Epithelial cell of prostate (primary cell): Measurements from ENCODE around the gene ABCA7.

Source experiments
- DNase-seq: peaks from one replicate; pipeline ENCODE4 v3.0.0-alpha.2; 2011; ENCODE audit warnings: low read depth, low spot score
- H3K27ac ChIP-seq: fragments of 450-650 bp; 2 replicates; pipeline ENCODE4 v1.5.1; 2017; ENCODE audit warnings: mild to moderate bottlenecking

ABCA7 gene

GRCh38 chr19:1032264-1032867 is 7.5 kb upstream of the ABCA7 start:
- no peak for DNase-seq
- no peak overlapping the region for H3K27ac ChIP-seq

- DNase-seq, result no peak
- H3K27ac ChIP-seq, result no peak overlapping the region
Measured at GRCh38 chr19:1035998-1036621, 3.8 kb upstream of the ABCA7 start.

GRCh38 chr19:1037621-1038064 is 2.3 kb upstream of the ABCA7 start:
- H3K27ac ChIP-seq, result peak overlapping the region; percentile 66

GRCh38 chr19:1038978-1039645 is 795 bp upstream of the ABCA7 start:
- peak overlapping the region; percentile 66 for H3K27ac ChIP-seq
- no peak for DNase-seq

More at GRCh38 chr19:1037621-1038064, 2.3 kb upstream of the ABCA7 start:
- DNase-seq, result no peak

GRCh38 chr19:1040476-1041271 is 767 bp downstream of the ABCA7 start:
- DNase-seq, result peak; percentile 76
- peak overlapping the region; percentile 66 for H3K27ac ChIP-seq

- H3K27ac ChIP-seq, result no peak overlapping the region
- no peak for DNase-seq
Measured at GRCh38 chr19:1041272-1041834, 1.4 kb downstream of the ABCA7 start.

- DNase-seq, result no peak
- no peak overlapping the region for H3K27ac ChIP-seq
Measured at GRCh38 chr19:1041835-1042685, 2.2 kb downstream of the ABCA7 start.

GRCh38 chr19:1042689-1043511 is 3.0 kb downstream of the ABCA7 start:
- no peak for DNase-seq
- no peak overlapping the region for H3K27ac ChIP-seq

- DNase-seq, result no peak
- no peak overlapping the region for H3K27ac ChIP-seq
Measured at GRCh38 chr19:1045247-1045603, 5.3 kb downstream of the ABCA7 start.

- DNase-seq, result no peak
Measured at GRCh38 chr19:1046117-1046626, 6.3 kb downstream of the ABCA7 start.

GRCh38 chr19:1046836-1047695 is 7.2 kb downstream of the ABCA7 start:
- no peak for DNase-seq
- H3K27ac ChIP-seq, result no peak overlapping the region

More at GRCh38 chr19:1046117-1046626, 6.3 kb downstream of the ABCA7 start:
- H3K27ac ChIP-seq, result no peak overlapping the region

GRCh38 chr19:1047696-1048147 is 7.8 kb downstream of the ABCA7 start:
- no peak for DNase-seq
- H3K27ac ChIP-seq, result no peak overlapping the region

GRCh38 chr19:1049106-1049505 is 9.2 kb downstream of the ABCA7 start:
- no peak overlapping the region for H3K27ac ChIP-seq
- no peak for DNase-seq

- no peak for DNase-seq
- no peak overlapping the region for H3K27ac ChIP-seq
Measured at GRCh38 chr19:1049800-1050199, 9.9 kb downstream of the ABCA7 start.

- DNase-seq, result no peak
- H3K27ac ChIP-seq, result no peak overlapping the region
Measured at GRCh38 chr19:1050989-1051788, 11.3 kb downstream of the ABCA7 start.

- DNase-seq, result no peak
- H3K27ac ChIP-seq, result no peak overlapping the region
Measured at GRCh38 chr19:1051791-1052190, 11.9 kb downstream of the ABCA7 start.
